ENCODE measurements around the gene CARS2.
A peak's percentile ranks its signal among the peaks of the same experiment; 100 is the strongest.
"Not testable (repeated sequence)": the region's sequence is repeated elsewhere in the genome, so short reads cannot be mapped to it uniquely, and the experiment has no call there.

The CARS2 gene

GRCh38 chr13:110706570-110707372 lies 855 bp upstream of the CARS2 start:
- DNase-seq, result no peak

- DNase-seq, result peak in 1 of 3 donors; percentile 32
Observed at GRCh38 chr13:110705356-110705825, 525 bp downstream of the CARS2 start.

- DNase-seq, result no peak
Observed at GRCh38 chr13:110702591-110703526, 3.1 kb downstream of the CARS2 start.

GRCh38 chr13:110702089-110702488 lies 3.8 kb downstream of the CARS2 start:
- no peak for DNase-seq

- DNase-seq, result not testable (repeated sequence)
Observed at GRCh38 chr13:110701061-110701460, 4.9 kb downstream of the CARS2 start.

GRCh38 chr13:110700641-110701040 lies 5.3 kb downstream of the CARS2 start:
- DNase-seq, result no peak

- DNase-seq, result no peak
Observed at GRCh38 chr13:110700186-110700585, 5.7 kb downstream of the CARS2 start.

GRCh38 chr13:110699148-110700145 lies 6.5 kb downstream of the CARS2 start:
- DNase-seq, result peak; percentile 46 to 68 (median 59)

- no peak for DNase-seq
Observed at GRCh38 chr13:110698689-110699088, 7.2 kb downstream of the CARS2 start.

GRCh38 chr13:110697842-110698241 lies 8.1 kb downstream of the CARS2 start:
- DNase-seq, result peak; percentile 59 to 71 (median 69)

- DNase-seq, result no peak
Observed at GRCh38 chr13:110696776-110697175, 9.1 kb downstream of the CARS2 start.

- not testable (repeated sequence) for DNase-seq
Observed at GRCh38 chr13:110695774-110696173, 10.1 kb downstream of the CARS2 start.

GRCh38 chr13:110690516-110690915 lies 15.4 kb downstream of the CARS2 start:
- no peak for DNase-seq

- no peak for DNase-seq
Observed at GRCh38 chr13:110689711-110690110, 16.2 kb downstream of the CARS2 start.

GRCh38 chr13:110689041-110689440 lies 16.9 kb downstream of the CARS2 start:
- DNase-seq, result no peak

GRCh38 chr13:110687736-110688135 lies 18.2 kb downstream of the CARS2 start:
- DNase-seq, result no peak

GRCh38 chr13:110685305-110686020 lies 20.5 kb downstream of the CARS2 start:
- no peak for DNase-seq

- no peak for DNase-seq
Observed at GRCh38 chr13:110684388-110685056, 21.4 kb downstream of the CARS2 start.

GRCh38 chr13:110683921-110684320 lies 22.0 kb downstream of the CARS2 start:
- no peak for DNase-seq

- DNase-seq, result peak in 2 of 3 donors; percentile 13 to 21
Observed at GRCh38 chr13:110683203-110683883, 22.6 kb downstream of the CARS2 start.
